Measurements from ENCODE around the gene BAIAP2L1.

DNA sequence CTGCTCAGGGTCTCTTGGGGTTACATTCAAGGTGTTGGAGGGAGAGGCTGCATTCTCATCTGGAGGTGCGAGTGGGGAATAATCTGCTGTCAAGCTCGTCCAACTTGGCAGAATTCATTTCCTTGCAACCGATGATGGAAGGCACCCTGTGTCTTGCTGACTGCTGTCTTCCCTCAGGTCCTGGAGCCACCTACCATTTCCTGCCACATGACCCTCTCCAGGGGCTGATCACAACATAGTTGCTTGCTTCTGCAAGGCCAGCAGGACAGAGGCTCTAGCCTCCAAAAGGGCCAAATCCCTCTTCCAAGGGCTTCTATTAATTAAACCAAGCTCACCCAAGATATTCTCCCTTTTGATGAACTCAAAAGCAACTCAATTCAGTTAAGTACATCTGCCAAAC, 133.6 kb downstream of the BAIAP2L1 start:
- TF ChIP-seq, protein P1, sequence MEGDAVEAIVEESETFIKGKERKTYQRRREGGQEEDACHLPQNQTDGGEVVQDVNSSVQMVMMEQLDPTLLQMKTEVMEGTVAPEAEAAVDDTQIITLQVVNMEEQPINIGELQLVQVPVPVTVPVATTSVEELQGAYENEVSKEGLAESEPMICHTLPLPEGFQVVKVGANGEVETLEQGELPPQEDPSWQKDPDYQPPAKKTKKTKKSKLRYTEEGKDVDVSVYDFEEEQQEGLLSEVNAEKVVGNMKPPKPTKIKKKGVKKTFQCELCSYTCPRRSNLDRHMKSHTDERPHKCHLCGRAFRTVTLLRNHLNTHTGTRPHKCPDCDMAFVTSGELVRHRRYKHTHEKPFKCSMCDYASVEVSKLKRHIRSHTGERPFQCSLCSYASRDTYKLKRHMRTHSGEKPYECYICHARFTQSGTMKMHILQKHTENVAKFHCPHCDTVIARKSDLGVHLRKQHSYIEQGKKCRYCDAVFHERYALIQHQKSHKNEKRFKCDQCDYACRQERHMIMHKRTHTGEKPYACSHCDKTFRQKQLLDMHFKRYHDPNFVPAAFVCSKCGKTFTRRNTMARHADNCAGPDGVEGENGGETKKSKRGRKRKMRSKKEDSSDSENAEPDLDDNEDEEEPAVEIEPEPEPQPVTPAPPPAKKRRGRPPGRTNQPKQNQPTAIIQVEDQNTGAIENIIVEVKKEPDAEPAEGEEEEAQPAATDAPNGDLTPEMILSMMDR (IDR thresholded peaks at IDR 0.05), result no peak
- no peak for TF ChIP-seq POLR2A (IDR thresholded peaks at IDR 0.05)

Measured in uterus (tissue), 2 donors.